Measurements from ENCODE around the gene ASXL3.

ASXL3 gene

GRCh38 chr18:33577685-33578517, at the start of gene ASXL3:
Gene ASXL3 (plus strand): TSS chr18:33578219. CDS start chr18:33578632, 413 bp downstream.
- peak; percentile 42 to 52 for DNase-seq

GRCh38 chr18:33532978-33533377, 45.0 kb upstream of the ASXL3 start:
- no peak for DNase-seq

- DNase-seq: no peak
Observed at GRCh38 chr18:33536904-33537303, 41.1 kb upstream of the ASXL3 start.

- no peak for DNase-seq
Observed at GRCh38 chr18:33538418-33539042, 39.5 kb upstream of the ASXL3 start.

GRCh38 chr18:33540392-33540791, 37.6 kb upstream of the ASXL3 start:
- DNase-seq: no peak

GRCh38 chr18:33541316-33541715, 36.7 kb upstream of the ASXL3 start:
- no peak for DNase-seq

- DNase-seq: no peak
Observed at GRCh38 chr18:33556846-33557245, 21.2 kb upstream of the ASXL3 start.

GRCh38 chr18:33557706-33558105, 20.3 kb upstream of the ASXL3 start:
- no peak for DNase-seq

- DNase-seq: no peak
Observed at GRCh38 chr18:33558529-33558928, 19.5 kb upstream of the ASXL3 start.

- no peak for DNase-seq
Observed at GRCh38 chr18:33560686-33561370, 17.2 kb upstream of the ASXL3 start.

- DNase-seq: no peak
Observed at GRCh38 chr18:33562741-33563140, 15.3 kb upstream of the ASXL3 start.

GRCh38 chr18:33567705-33568104, 10.3 kb upstream of the ASXL3 start:
- no peak for DNase-seq

- no peak for DNase-seq
Observed at GRCh38 chr18:33571998-33572787, 5.8 kb upstream of the ASXL3 start.

- DNase-seq: no peak
Observed at GRCh38 chr18:33573193-33573592, 4.8 kb upstream of the ASXL3 start.

GRCh38 chr18:33575451-33575850, 2.6 kb upstream of the ASXL3 start:
- no peak for DNase-seq

GRCh38 chr18:33576999-33577646, 896 bp upstream of the ASXL3 start:
- peak in 1 of 2 experiments; percentile 48 for DNase-seq

GRCh38 chr18:33578518-33579348, 714 bp downstream of the ASXL3 start:
- peak in 1 of 2 experiments; percentile 56 for DNase-seq

- DNase-seq: peak in 1 of 2 experiments; percentile 25
Observed at GRCh38 chr18:33579349-33580215, 1.6 kb downstream of the ASXL3 start.

- DNase-seq: no peak
Observed at GRCh38 chr18:33580546-33580945, 2.5 kb downstream of the ASXL3 start.

GRCh38 chr18:33581856-33582255, 3.8 kb downstream of the ASXL3 start:
- DNase-seq: no peak
